Cardiac muscle cell (in vitro differentiated cells and primary cell): Measurements from ENCODE around the gene ALKBH2. TPM values are rescaled to one million over a fixed set of nuclear protein-coding genes. Genes with fewer than 3 reads are reported as not detected.
"Not testable (repeated sequence)": the region's sequence is repeated elsewhere in the genome, so short reads cannot be mapped to it uniquely, and the experiment has no call there.

ENCODE experiments used
- DNase-seq, 2 donors: peaks; one replicate each; pipeline versions ENCODE4 v3.0.0 to v3.0.0-alpha.2; 2010 to 2017; ENCODE audit warnings: low read depth in 1 of 2, low spot score in 1 of 2
- H3K27ac ChIP-seq: fragments of 200-600 bp; sonication (generic); 2 replicates; pipeline ENCODE4 v1.5.1; 2016
- H3K27me3 ChIP-seq: fragments of 200-600 bp; sonication (generic); 2 replicates; pipeline ENCODE4 v1.6.0; 2016; ENCODE audit warnings: control low read depth
- H3K36me3 ChIP-seq: fragments of 200-600 bp; sonication (generic); 2 replicates; pipeline ENCODE4 v1.5.1; 2016; ENCODE audit warnings: control low read depth
- H3K4me1 ChIP-seq: fragments of 200-600 bp; sonication (generic); 2 replicates; pipeline ENCODE4 v1.8.1; 2017; ENCODE audit warnings: low read depth, mild to moderate bottlenecking, mixed run types
- H3K4me3 ChIP-seq: fragments of 200-600 bp; sonication (generic); 2 replicates; pipeline ENCODE4 v1.5.1; 2016; ENCODE audit warnings: mild to moderate bottlenecking
- H3K9me3 ChIP-seq: fragments of 200-600 bp; sonication (generic); 2 replicates; pipeline ENCODE4 v1.5.1; 2017; ENCODE audit warnings: low read depth, mild to moderate bottlenecking, control low read depth
- CTCF ChIP-seq: IDR thresholded peaks from 2 replicates; pipeline ENCODE4 v1.5.1; 2012; ENCODE audit warnings: low read depth, mild to moderate bottlenecking, low read length
- polyA plus RNA-seq: library from polyadenylated mRNA; unstranded; fragments of >200 nt; fragmentation: Nextera tagmentation; extraction: Ambion mirVana; gene quantifications from 2 replicates; pipeline ENCODE4 v1.2.1, GENCODE V29; 2016
- total RNA-seq: library from RNA; depleted of rRNA; stranded (reverse); fragments of >200 nt; gene quantifications from 2 replicates; pipeline ENCODE4 v1.2.3, GENCODE V29; 2016

The ALKBH2 gene
- total and polyA plus RNA-seq, 2 experiments from 2014 or later: 32.7 to 46.6 TPM

GRCh38 chr12:109054520-109054919 lies 38.8 kb downstream of the ALKBH2 start:
- Histone ChIP-seq H3K4me1 (peaks cover 7% of the 10 kb centered on the region), H3K9me3 (no peaks in the 10 kb centered on the region), H3K36me3 (peaks cover 10% of the 10 kb centered on the region), H3K27me3 (no peaks in the 10 kb centered on the region), H3K4me3 (no peak overlapping the region), H3K27ac (no peak overlapping the region)
- no peak for DNase-seq
- no peak for TF ChIP-seq CTCF

- DNase-seq, H3K4me3 ChIP-seq: not testable (repeated sequence)
Observed at GRCh38 chr12:109054124-109054513, 39.2 kb downstream of the ALKBH2 start.

GRCh38 chr12:109053382-109054123 lies 39.7 kb downstream of the ALKBH2 start:
- peaks cover 6% of the 10 kb centered on the region for H3K36me3 ChIP-seq
- peak; percentile 1 to 2 for DNase-seq
- no peak for TF ChIP-seq CTCF
- peak overlapping the region; percentile 86 for H3K27ac ChIP-seq
- H3K27me3 ChIP-seq: no peaks in the 10 kb centered on the region
- peak overlapping the region; percentile 81 for H3K4me3 ChIP-seq
- no peaks in the 10 kb centered on the region for H3K9me3 ChIP-seq
- H3K4me1 ChIP-seq: peaks cover 7% of the 10 kb centered on the region

More at GRCh38 chr12:109054124-109054513, 39.2 kb downstream of the ALKBH2 start:
- H3K27me3 ChIP-seq, H3K4me1 ChIP-seq, H3K36me3 ChIP-seq, H3K9me3 ChIP-seq: not testable (repeated sequence)
- H3K27ac ChIP-seq: peak overlapping the region; percentile 86

- no peaks in the 10 kb centered on the region for H3K27me3 ChIP-seq
- H3K9me3 ChIP-seq: no peaks in the 10 kb centered on the region
- H3K4me3 ChIP-seq: peak within 1 kb of the TSS; percentile 81
- H3K36me3 ChIP-seq: peaks cover 4% of the 10 kb centered on the region
- TF ChIP-seq CTCF: peak; percentile 3
- peak within 1 kb of the TSS; percentile 86 for H3K27ac ChIP-seq
- H3K4me1 ChIP-seq: peaks cover 7% of the 10 kb centered on the region
- DNase-seq: peak; percentile 88 to 93
Observed at GRCh38 chr12:109052414-109053323, 40.6 kb downstream of the ALKBH2 start, which contains the start of gene USP30. USP30 (plus strand) TSS chr12:109052576; CDS start chr12:109052679, 103 bp downstream.

- no peak for DNase-seq
Observed at GRCh38 chr12:109052097-109052413, 41.2 kb downstream of the ALKBH2 start.

GRCh38 chr12:109049794-109050193 lies 43.5 kb downstream of the ALKBH2 start:
- H3K27me3 ChIP-seq, H3K4me3 ChIP-seq, DNase-seq, H3K36me3 ChIP-seq, H3K27ac ChIP-seq, H3K4me1 ChIP-seq, H3K9me3 ChIP-seq: not testable (repeated sequence)

More at GRCh38 chr12:109052097-109052413, 41.2 kb downstream of the ALKBH2 start:
- TF ChIP-seq CTCF: no peak
- Histone ChIP-seq H3K27ac (no peak overlapping the region), H3K4me3 (peak overlapping the region; percentile 81), H3K4me1 (peaks cover 7% of the 10 kb centered on the region), H3K9me3 (no peaks in the 10 kb centered on the region), H3K36me3 (peaks cover 4% of the 10 kb centered on the region), H3K27me3 (no peaks in the 10 kb centered on the region)

- not testable (repeated sequence) for DNase-seq
Observed at GRCh38 chr12:109048706-109049105, 44.6 kb downstream of the ALKBH2 start.

More at GRCh38 chr12:109048706-109049105, 44.6 kb downstream of the ALKBH2 start:
- H3K4me1 ChIP-seq, H3K36me3 ChIP-seq, H3K27me3 ChIP-seq, H3K27ac ChIP-seq, H3K4me3 ChIP-seq, H3K9me3 ChIP-seq: not testable (repeated sequence)
